ENCODE measurements around the gene GAN.

GAN gene

DNA sequence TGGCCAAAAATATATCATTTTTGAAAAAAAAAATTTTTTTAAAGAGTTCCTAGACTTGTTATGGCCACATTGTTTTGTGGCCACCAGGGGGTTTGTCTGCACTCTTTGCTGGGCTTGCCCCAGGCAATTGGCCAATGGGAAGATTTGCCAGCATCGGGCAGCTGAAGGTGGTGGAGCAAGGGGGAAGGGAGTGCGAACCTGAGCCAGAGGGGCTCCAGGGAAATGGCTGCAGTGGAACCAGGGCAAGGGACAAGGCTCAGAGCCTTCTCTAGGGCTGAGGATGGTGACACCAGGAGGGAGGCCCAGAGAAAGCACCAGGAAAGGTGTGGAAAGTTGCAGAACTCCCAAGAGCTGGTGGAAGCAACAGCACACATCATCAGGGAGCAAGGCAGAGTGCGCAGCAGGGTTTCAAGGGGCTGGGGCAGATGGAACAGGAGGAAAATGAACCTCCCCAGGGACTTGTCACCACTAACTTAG, 114.3 kb downstream of the GAN start:
- peak; percentile 68 for DNase-seq (ENCODE audit: low read depth, low spot score)

DNA sequence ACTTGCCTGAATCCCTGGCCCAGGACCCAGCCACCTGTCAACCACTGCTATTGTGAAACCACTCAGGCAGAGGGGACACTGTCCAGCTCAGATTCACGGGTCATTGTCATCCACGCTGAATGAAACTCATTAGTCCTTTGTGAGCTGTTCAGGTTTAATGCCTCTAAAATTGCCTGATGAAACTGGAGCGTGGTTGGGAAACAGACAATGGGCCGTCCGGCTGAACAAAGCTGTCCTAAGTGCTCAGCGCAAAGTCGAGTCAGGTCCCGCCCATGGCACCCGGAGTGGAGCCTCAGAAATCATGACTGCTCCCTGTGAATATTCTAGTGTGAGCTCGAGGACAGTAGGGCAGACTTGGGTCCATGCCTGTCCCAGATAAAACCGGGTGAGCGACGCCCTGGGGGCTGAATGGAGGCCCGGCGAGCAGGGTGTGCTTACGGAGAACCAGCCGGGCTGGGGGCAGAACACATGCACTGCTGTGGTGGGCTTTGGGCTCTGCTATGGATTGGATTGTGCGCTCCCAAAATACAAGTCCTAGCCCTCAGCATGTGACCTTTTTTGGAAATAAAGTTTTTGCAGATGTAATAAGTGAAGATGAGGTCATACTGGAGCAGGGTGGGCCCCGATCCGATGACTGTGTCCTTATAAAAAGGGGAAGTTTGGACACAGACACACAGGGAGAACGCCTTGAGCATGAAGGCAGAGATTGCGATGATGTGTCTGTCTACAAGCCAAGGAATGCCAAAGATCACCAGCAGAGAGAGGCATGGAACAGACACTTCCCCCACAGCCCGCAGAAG, 117.0 kb downstream of the GAN start:
- peak; percentile 52 for DNase-seq (ENCODE audit: low read depth, low spot score)

DNA sequence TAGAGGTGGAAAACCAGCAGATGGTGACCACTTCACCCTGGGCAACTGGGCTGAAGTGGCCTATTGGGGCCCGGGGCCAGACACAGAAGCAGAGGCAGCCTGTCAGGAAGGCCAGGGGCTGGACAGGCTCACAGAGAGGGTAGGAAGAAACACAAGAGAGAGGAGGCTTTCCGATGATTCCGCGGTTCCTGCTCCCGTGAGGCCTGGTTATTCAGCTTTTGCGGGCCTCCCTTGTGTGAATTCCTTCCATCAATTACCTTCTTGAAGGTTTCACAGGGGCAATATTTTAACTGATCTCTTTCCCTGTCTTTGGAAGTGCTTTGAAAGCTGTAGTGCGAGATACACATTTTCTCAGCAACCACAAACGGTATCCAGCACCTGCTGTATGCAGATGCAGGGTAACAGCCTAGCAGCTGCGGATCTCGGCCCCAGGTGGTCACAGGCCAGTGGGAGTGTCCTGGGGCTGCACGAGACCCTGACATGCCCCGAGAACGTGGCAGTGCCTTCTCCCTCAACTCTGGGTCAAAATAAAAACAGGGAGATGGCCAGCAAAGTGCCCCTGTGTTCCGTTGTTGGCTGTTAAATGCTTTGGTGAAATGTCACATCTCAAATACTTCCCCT, 118.3 kb downstream of the GAN start:
- peak; percentile 46 for DNase-seq (ENCODE audit: low read depth, low spot score)

DNA sequence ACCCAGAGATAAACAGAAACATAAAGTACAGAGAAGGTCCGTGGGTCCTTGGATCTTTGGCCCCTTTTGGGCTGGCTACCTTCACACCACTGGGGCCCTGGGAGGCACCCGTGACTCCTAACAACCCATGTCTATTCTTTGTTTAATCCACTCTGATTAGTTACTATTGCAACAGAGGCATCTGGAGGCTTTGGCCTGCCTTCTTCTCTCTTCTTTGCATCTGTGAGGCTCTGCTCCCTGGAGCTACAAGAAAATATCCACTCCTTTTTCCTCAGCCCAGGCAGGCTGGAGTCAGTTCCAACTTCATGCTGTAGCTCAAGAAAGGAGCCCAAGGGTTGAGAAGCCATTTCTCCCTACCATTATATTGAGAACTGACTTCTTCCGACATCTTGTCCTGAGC, 120.3 kb downstream of the GAN start:
- DNase-seq (ENCODE audit: low read depth, low spot score): no peak

GRCh38 chr16:81435567-81435966, 120.8 kb downstream of the GAN start:
- no peak for DNase-seq (ENCODE audit: low read depth, low spot score)

- DNase-seq (ENCODE audit: low read depth, low spot score): no peak
These were observed 121.6 kb downstream of the GAN start for GRCh38 chr16:81436386-81436785.

DNA sequence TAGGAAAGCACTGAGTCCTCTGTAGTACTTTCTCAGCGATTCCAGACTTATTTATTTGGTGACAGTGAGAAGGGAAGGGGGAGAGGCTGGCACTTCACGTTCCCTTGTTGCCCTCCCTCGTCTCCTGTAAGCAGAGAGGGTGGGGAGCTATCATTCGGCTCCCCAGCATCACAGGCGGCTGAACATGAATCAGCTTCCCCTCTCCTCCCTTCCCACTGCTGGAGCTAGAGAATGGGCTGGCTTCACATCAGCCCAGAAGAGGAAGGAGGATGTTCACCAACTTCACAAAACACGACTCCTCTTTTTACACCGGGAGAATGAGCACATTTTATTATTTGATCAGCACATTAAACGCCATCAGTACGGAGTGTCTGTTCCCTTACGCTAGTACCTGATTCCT, 123.1 kb downstream of the GAN start:
- DNase-seq (ENCODE audit: low read depth, low spot score): no peak
